K562 (cell line): ENCODE data around the gene PRPF6. TPM values are rescaled to one million over a fixed set of nuclear protein-coding genes. Genes with fewer than 3 reads are reported as not detected.

Experiments
- ARID2 ChIP-seq: fragments of 450-650 bp; IDR thresholded peaks from 2 replicates; pipeline ENCODE4 v1.6.1; 2017; ENCODE audit warnings: antibody characterized with exemption, mild to moderate bottlenecking
- BACH1 ChIP-seq: fragments of 200-800 bp; sonication (Bioruptor generic); IDR thresholded peaks from 2 replicates; pipeline ENCODE4 v1.6.1; 2016; ENCODE audit warnings: missing genetic modification characterization, missing compliant biosample characterization
- GABPB1 ChIP-seq: sonication (generic); formaldehyde crosslinking; IDR thresholded peaks from 2 replicates; pipeline ENCODE4 v1.8.0; 2022; ENCODE audit warnings: mild to moderate bottlenecking, missing genetic modification reagents
- GTF2E2 ChIP-seq: fragments of 200-800 bp; sonication (Bioruptor generic); IDR thresholded peaks from 2 replicates; pipeline ENCODE4 v1.6.1; 2016; ENCODE audit warnings: missing genetic modification characterization, missing compliant biosample characterization
- KLF13 ChIP-seq: fragments of 450-650 bp; IDR thresholded peaks from 2 replicates; pipeline ENCODE4 v1.6.1; 2016; ENCODE audit warnings: missing genetic modification characterization, low read depth, mild to moderate bottlenecking, missing compliant biosample characterization, moderate library complexity, borderline replicate concordance
- L3MBTL2 ChIP-seq: fragments of 450-650 bp; IDR thresholded peaks from 2 replicates; pipeline ENCODE4 v1.6.1; 2016; ENCODE audit warnings: mild to moderate bottlenecking, moderate library complexity
- MYC ChIP-seq, 2 experiments: fragments of 250-450 bp in 1 of 2; sonication (Bioruptor Pico) in 1 of 2; IDR thresholded peaks; 2 replicates each; pipeline versions ENCODE4 v1.5.1 to v1.6.1; 2012 to 2021; ENCODE audit warnings: low read depth in 2 of 2, borderline replicate concordance in 1 of 2, improper control_type of control experiment in 1 of 2, low read length in 1 of 2, mild to moderate bottlenecking in 1 of 2, moderate library complexity in 1 of 2
- SAP30 ChIP-seq: fragments of 200-600 bp; sonication (generic); IDR thresholded peaks from 2 replicates; pipeline ENCODE4 v1.6.1; 2012; ENCODE audit warnings: borderline replicate concordance, low read depth, mild to moderate bottlenecking, moderate library complexity, low read length, control low read depth, inconsistent platforms; ENCODE audit not compliant: insufficient read depth, poor library complexity, severe bottlenecking
- XRCC3 ChIP-seq: fragments of 450-650 bp; IDR thresholded peaks from 2 replicates; pipeline ENCODE4 v1.6.1; 2017; ENCODE audit warnings: mild to moderate bottlenecking, moderate library complexity
- ZNF143 ChIP-seq: sonication (generic); formaldehyde crosslinking; IDR thresholded peaks from 2 replicates; pipeline ENCODE4 v1.9.0; 2022; ENCODE audit warnings: mild to moderate bottlenecking, missing genetic modification reagents
- ZNF518B ChIP-seq: fragments of 250-450 bp; sonication (Bioruptor Pico); IDR thresholded peaks from 2 replicates; pipeline ENCODE4 v1.5.0; 2021; ENCODE audit warnings: mild to moderate bottlenecking, moderate library complexity
- ZNF75A ChIP-seq: fragments of 450-650 bp; formaldehyde crosslinking; IDR thresholded peaks from 2 replicates; pipeline ENCODE4 v1.4.0; 2020; ENCODE audit warnings: mild to moderate bottlenecking
- polyA plus RNA-seq, 8 experiments: library from polyadenylated mRNA; depleted of rRNA in 4 of 8; stranded (reverse) in 5 of 8; unstranded in 3 of 8; fragments of >200 nt; fragmentation: Nextera tagmentation in 2 of 8; fragmentation: Illumina TruSeq in 1 of 8; extraction: Ambion mirVana in 2 of 8; extraction: Trizol in 1 of 8; gene quantifications; 2 replicates each; pipeline versions ENCODE4 v1.2.1 to v1.2.3, GENCODE V29; 2011 to 2014; ENCODE audit warnings: inconsistent platforms in 1 of 8, missing spikeins in 1 of 8
- total RNA-seq, 7 experiments: library from RNA; depleted of rRNA in 6 of 7; stranded (reverse); fragments of >200 nt in 6 of 7; fragmentation: Illumina TruSeq in 2 of 7; extraction: Trizol in 2 of 7; gene quantifications; 2 replicates each; pipeline versions ENCODE4 v1.2.1 to v1.2.3, GENCODE V29; 2011 to 2021; ENCODE audit warnings: low replicate concordance in 1 of 7
- TF ChIP-seq, protein P1 (sequence below): fragments of 200-800 bp; sonication (Bioruptor generic); IDR thresholded peaks from 2 replicates; pipeline ENCODE4 v1.6.1; 2017; ENCODE audit warnings: missing genetic modification characterization, missing compliant biosample characterization
- TF ChIP-seq, protein P2 (sequence below), 2 experiments: fragments of 200-800 bp in 1 of 2; sonication (Bioruptor generic) in 1 of 2; sonication (generic) in 1 of 2; formaldehyde crosslinking in 1 of 2; IDR thresholded peaks in 1 of 2; conservative IDR thresholded peaks in 1 of 2; 2 replicates each; pipeline versions ENCODE4 v1.5.0 to v1.6.1; 2016 to 2020; ENCODE audit warnings: missing compliant biosample characterization in 1 of 2, missing genetic modification characterization in 1 of 2, missing genetic modification reagents in 1 of 2
- TF ChIP-seq, protein P3 (sequence below): fragments of 450-650 bp; IDR thresholded peaks from 2 replicates; pipeline ENCODE4 v1.6.1; 2014; ENCODE audit warnings: low read depth, mild to moderate bottlenecking, moderate library complexity, borderline replicate concordance

Gene PRPF6
- total and polyA plus RNA-seq, 9 of the 15 experiments (the other 6 are each of a cell fraction or from before 2014, with no cell fraction given) = 4.2 to 83.2 (median 59.9) TPM

DNA sequence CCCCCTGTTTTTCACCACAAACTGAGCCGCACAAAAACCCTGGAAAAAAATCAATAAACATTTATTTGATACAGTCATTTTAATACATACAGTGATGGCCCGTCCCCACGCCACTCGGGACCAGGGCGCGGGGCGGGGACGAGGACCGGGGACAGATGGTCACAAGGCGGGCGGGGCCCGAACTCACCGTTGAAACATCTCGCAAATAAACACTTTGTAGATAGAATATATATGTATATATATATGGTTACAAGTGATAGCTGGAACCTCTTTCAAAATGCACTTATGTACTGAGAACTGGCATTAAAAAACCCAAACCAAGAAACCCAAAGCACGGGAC, 24.3 kb upstream of the PRPF6 start (continued):
- TF ChIP-seq, protein P1, sequence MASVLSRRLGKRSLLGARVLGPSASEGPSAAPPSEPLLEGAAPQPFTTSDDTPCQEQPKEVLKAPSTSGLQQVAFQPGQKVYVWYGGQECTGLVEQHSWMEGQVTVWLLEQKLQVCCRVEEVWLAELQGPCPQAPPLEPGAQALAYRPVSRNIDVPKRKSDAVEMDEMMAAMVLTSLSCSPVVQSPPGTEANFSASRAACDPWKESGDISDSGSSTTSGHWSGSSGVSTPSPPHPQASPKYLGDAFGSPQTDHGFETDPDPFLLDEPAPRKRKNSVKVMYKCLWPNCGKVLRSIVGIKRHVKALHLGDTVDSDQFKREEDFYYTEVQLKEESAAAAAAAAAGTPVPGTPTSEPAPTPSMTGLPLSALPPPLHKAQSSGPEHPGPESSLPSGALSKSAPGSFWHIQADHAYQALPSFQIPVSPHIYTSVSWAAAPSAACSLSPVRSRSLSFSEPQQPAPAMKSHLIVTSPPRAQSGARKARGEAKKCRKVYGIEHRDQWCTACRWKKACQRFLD (CRISPR knock-in tag) = peak; percentile 3
- TF ChIP-seq, protein P2, sequence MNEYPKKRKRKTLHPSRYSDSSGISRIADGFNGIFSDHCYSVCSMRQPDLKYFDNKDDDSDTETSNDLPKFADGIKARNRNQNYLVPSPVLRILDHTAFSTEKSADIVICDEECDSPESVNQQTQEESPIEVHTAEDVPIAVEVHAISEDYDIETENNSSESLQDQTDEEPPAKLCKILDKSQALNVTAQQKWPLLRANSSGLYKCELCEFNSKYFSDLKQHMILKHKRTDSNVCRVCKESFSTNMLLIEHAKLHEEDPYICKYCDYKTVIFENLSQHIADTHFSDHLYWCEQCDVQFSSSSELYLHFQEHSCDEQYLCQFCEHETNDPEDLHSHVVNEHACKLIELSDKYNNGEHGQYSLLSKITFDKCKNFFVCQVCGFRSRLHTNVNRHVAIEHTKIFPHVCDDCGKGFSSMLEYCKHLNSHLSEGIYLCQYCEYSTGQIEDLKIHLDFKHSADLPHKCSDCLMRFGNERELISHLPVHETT (CRISPR knock-in tag; conservative IDR thresholded peaks at IDR 0.05 in 1 of 2, IDR thresholded peaks at IDR 0.05 in 1 of 2) = peak in 1 of 2 experiments; percentile 54; a peak in 1 of 4 replicates
- TF ChIP-seq L3MBTL2 (peak; percentile 2; the same call in 1 of the 2 replicates), BACH1 (tag) (no peak), GABPB1 (CRISPR knock-in tag) (0 out of 2 replicates have a peak, but pooled peaks have one; percentile 9), ARID2 (no peak), ZNF143 (peak; percentile 74; the same call in 1 of the 2 replicates), ZNF518B (CRISPR knock-in tag) (no peak), GTF2E2 (tag) (no peak), MYC (IDR thresholded peaks at IDR 0.05; ENCODE audit: low read depth, low read length) (no peak), MYC (CRISPR knock-in tag; IDR thresholded peaks at IDR 0.05; ENCODE audit: borderline replicate concordance, low read depth) (peak; percentile 40; the same call in 1 of the 2 replicates), XRCC3 (no peak), ZNF75A (no peak), SAP30 (peak; percentile 34), KLF13 (tag) (no peak; the same call in 1 of the 2 replicates)
- TF ChIP-seq, protein P3, sequence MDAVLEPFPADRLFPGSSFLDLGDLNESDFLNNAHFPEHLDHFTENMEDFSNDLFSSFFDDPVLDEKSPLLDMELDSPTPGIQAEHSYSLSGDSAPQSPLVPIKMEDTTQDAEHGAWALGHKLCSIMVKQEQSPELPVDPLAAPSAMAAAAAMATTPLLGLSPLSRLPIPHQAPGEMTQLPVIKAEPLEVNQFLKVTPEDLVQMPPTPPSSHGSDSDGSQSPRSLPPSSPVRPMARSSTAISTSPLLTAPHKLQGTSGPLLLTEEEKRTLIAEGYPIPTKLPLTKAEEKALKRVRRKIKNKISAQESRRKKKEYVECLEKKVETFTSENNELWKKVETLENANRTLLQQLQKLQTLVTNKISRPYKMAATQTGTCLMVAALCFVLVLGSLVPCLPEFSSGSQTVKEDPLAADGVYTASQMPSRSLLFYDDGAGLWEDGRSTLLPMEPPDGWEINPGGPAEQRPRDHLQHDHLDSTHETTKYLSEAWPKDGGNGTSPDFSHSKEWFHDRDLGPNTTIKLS = peak; percentile 16
